SK-N-SH (cell line): Measurements from ENCODE around the gene CLASP2. TPM values are rescaled to one million over a fixed set of nuclear protein-coding genes. Genes with fewer than 3 reads are reported as not detected.
A peak's percentile ranks its signal among the peaks of the same experiment; 100 is the strongest.

Source experiments
- CTCF ChIA-PET: fragments of 300-600, 350-600 bp; formaldehyde crosslinking; extraction: SDS; loops from one replicate; lab custom pipeline; 2021; lab: Yijun Ruan, JAX
- POLR2A ChIA-PET: fragments of 350-600 bp; sonication (Branson Sonifier 250); formaldehyde crosslinking; extraction: SDS; loops from one replicate; lab custom pipeline; 2020; ENCODE audit warnings: antibody characterized with exemption, inconsistent platforms; lab: Yijun Ruan, JAX
- DNase-seq: peaks from one replicate; pipeline ENCODE4 v3.0.0; 2012
- H2AFZ ChIP-seq: fragments of 200-600 bp; sonication (generic); 2 replicates; pipeline ENCODE4 v1.8.1; 2016; ENCODE audit warnings: antibody characterized with exemption, mild to moderate bottlenecking, low read depth
- H3F3A ChIP-seq: fragments of 200-600 bp; sonication (generic); replicated peaks from 2 replicates; pipeline ENCODE3; 2016; ENCODE audit warnings: antibody characterized with exemption, mild to moderate bottlenecking; ENCODE audit not compliant: insufficient read depth
- H3K27ac ChIP-seq, 2 experiments: fragments of 200-500 bp in 1 of 2; fragments of 200-600 bp in 1 of 2; sonication (Bioruptor generic) in 1 of 2; sonication (generic), shearing (Covaris generic) in 1 of 2; 2 replicates each; pipeline versions ENCODE4 v1.5.1 to v1.6.1; 2014 to 2016; ENCODE audit warnings: low read depth in 2 of 2, inconsistent platforms in 1 of 2, low read length in 1 of 2, mild to moderate bottlenecking in 1 of 2, mixed read lengths in 1 of 2
- H3K27me3 ChIP-seq: fragments of 200-600 bp; sonication (generic), shearing (Covaris generic); 2 replicates; pipeline ENCODE4 v1.6.1; 2016; ENCODE audit warnings: mixed run types; ENCODE audit not compliant: insufficient read depth
- H3K36me3 ChIP-seq, 2 experiments: fragments of 200-500 bp in 1 of 2; fragments of 200-600 bp in 1 of 2; sonication (Bioruptor generic) in 1 of 2; sonication (generic) in 1 of 2; replicated peaks in 1 of 2; 2 replicates each; pipeline versions ENCODE3 to v1.5.1; 2014 to 2016; ENCODE audit warnings: low read length in 1 of 2, mild to moderate bottlenecking in 1 of 2; ENCODE audit not compliant: insufficient read depth in 2 of 2, control insufficient read depth in 1 of 2
- H3K4me1 ChIP-seq, 2 experiments: fragments of 200-500 bp in 1 of 2; fragments of 200-600 bp in 1 of 2; sonication (Bioruptor generic) in 1 of 2; sonication (generic), shearing (Covaris generic) in 1 of 2; 2 replicates each; pipeline versions ENCODE4 v1.5.1 to v1.6.1; 2014 to 2016; ENCODE audit warnings: low read depth in 1 of 2, low read length in 1 of 2, mixed run types in 1 of 2; ENCODE audit not compliant: insufficient read depth in 2 of 2, control insufficient read depth in 1 of 2
- H3K4me2 ChIP-seq: fragments of 200-600 bp; sonication (generic), shearing (Covaris generic); 2 replicates; pipeline ENCODE4 v1.6.1; 2017; ENCODE audit warnings: mixed run types
- H3K4me3 ChIP-seq, 2 experiments: fragments of 200-500 bp in 1 of 2; fragments of 200-600 bp in 1 of 2; sonication (Bioruptor generic) in 1 of 2; sonication (generic), shearing (Covaris generic) in 1 of 2; 2 replicates each; pipeline versions ENCODE4 v1.5.1 to v1.8.1; 2014 to 2016; ENCODE audit warnings: low read depth in 2 of 2, inconsistent platforms in 1 of 2, low read length in 1 of 2, mild to moderate bottlenecking in 1 of 2, mixed read lengths in 1 of 2, moderate library complexity in 1 of 2
- H3K79me2 ChIP-seq: fragments of 200-600 bp; sonication (generic); 2 replicates; pipeline ENCODE4 v1.8.1; 2017; ENCODE audit warnings: mild to moderate bottlenecking; ENCODE audit not compliant: insufficient read depth
- H3K9ac ChIP-seq: fragments of 200-600 bp; sonication (generic); 2 replicates; pipeline ENCODE4 v1.6.1; 2017; ENCODE audit warnings: mixed run types
- H3K9me2 ChIP-seq: fragments of 200-600 bp; sonication (generic); 2 replicates; pipeline ENCODE4 v1.6.1; 2017; ENCODE audit warnings: mixed run types
- H3K9me3 ChIP-seq: fragments of 200-600 bp; sonication (generic); 2 replicates; pipeline ENCODE4 v1.6.1; 2017; ENCODE audit warnings: mixed run types, mild to moderate bottlenecking, moderate library complexity
- H4K20me1 ChIP-seq: fragments of 200-600 bp; sonication (generic); 2 replicates; pipeline ENCODE4 v1.6.1; 2017; ENCODE audit warnings: mild to moderate bottlenecking, mixed run types; ENCODE audit not compliant: insufficient read depth
- CHD2 ChIP-seq: fragments of 150-350 bp; IDR thresholded peaks from 2 replicates; pipeline ENCODE4 v1.6.1; 2018; ENCODE audit warnings: low read length; ENCODE audit not compliant: partially characterized antibody
- ELF1 ChIP-seq: IDR thresholded peaks from 2 replicates; pipeline ENCODE4 v1.4.0; 2012
- EZH2phosphoT487 ChIP-seq: fragments of 200-600 bp; sonication (generic); IDR thresholded peaks from 2 replicates; pipeline ENCODE4 v1.6.1; 2017; ENCODE audit warnings: low read depth, mixed run types, mild to moderate bottlenecking, antibody characterized with exemption, moderate library complexity, borderline replicate concordance
- GATA2 ChIP-seq: sonication (generic); formaldehyde crosslinking; IDR thresholded peaks from 2 replicates; pipeline ENCODE4 v1.5.0; 2020; ENCODE audit warnings: mild to moderate bottlenecking, missing genetic modification reagents
- PBX3 ChIP-seq: IDR thresholded peaks from 2 replicates; pipeline ENCODE4; 2012
- POLR2AphosphoS5 ChIP-seq: IDR thresholded peaks from 2 replicates; pipeline ENCODE4 v1.6.1; 2012; ENCODE audit warnings: low read depth, low read length
- RCOR1 ChIP-seq: fragments of 150-350 bp; IDR thresholded peaks from 2 replicates; pipeline ENCODE4 v1.6.1; 2017; ENCODE audit warnings: antibody characterized with exemption, low read length
- SMC3 ChIP-seq: IDR thresholded peaks from 2 replicates; pipeline ENCODE4 v1.6.1; 2012; ENCODE audit warnings: low read depth, low read length, improper control_type of control experiment
- TEAD4 ChIP-seq: IDR thresholded peaks from 2 replicates; pipeline ENCODE4 v1.4.0; 2012; ENCODE audit warnings: mild to moderate bottlenecking, borderline replicate concordance; ENCODE audit not compliant: insufficient read depth
- USF1 ChIP-seq: IDR thresholded peaks from 2 replicates; pipeline ENCODE4 v1.4.0; 2012; ENCODE audit warnings: low read depth, borderline replicate concordance
- YY1 ChIP-seq: IDR thresholded peaks from 2 replicates; pipeline ENCODE4 v1.4.0; 2012; ENCODE audit warnings: low read depth, mild to moderate bottlenecking
- WGBS: methylation state at CpG from one replicate; pipeline ENCODE4 v1.1.6; 2017; ENCODE audit warnings: low lambda C conversion rate; 5-methylcytosine and 5-hydroxymethylcytosine counted together
- polyA plus RNA-seq, 3 experiments: library from polyadenylated mRNA; depleted of rRNA; stranded (reverse); fragments of >200 nt; gene quantifications; 2 replicates each; pipeline ENCODE4 v1.2.3, GENCODE V29; 2012
- TF ChIP-seq, protein P1 (sequence below): IDR thresholded peaks from 2 replicates; pipeline ENCODE4 v1.6.1; 2012; ENCODE audit warnings: mild to moderate bottlenecking, low read depth, low read length, moderate library complexity
- TF ChIP-seq, protein P2 (sequence below): fragments of 200-600 bp; sonication (generic); IDR thresholded peaks from 2 replicates; pipeline ENCODE4 v1.6.1; 2017; ENCODE audit warnings: antibody characterized with exemption, mild to moderate bottlenecking, moderate library complexity

CLASP2 gene
- polyA plus RNA-seq, 1 of the 3 experiments (the other 2 are of a cell fraction), result 13.2 TPM

GRCh38 chr3:33750211-33750548, 32.1 kb upstream of the CLASP2 start:
- Histone ChIP-seq H3K9ac (no peak overlapping the region), H3K27ac (peak overlapping the region in 1 of 2 experiments; percentile 9; a peak in 2 of 4 replicates), H3K4me2 (no peak overlapping the region), H3K27me3 (no peaks in the 10 kb centered on the region), H3K36me3 (no peaks in the 10 kb centered on the region), H3K4me3 (no peak overlapping the region), H2AFZ (peak overlapping the region; percentile 11; the same call in 1 of the 2 replicates), H3K4me1 (no peaks in the 10 kb centered on the region), H4K20me1 (no peaks in the 10 kb centered on the region), H3F3A (peaks cover 10% of the 10 kb centered on the region), H3K9me3 (no peaks in the 10 kb centered on the region), H3K9me2 (no peaks in the 10 kb centered on the region), H3K79me2 (no peaks in the 10 kb centered on the region)
- TF ChIP-seq EZH2phosphoT487, result no peak
- no peak for TF ChIP-seq SMC3
- TF ChIP-seq, protein P1, sequence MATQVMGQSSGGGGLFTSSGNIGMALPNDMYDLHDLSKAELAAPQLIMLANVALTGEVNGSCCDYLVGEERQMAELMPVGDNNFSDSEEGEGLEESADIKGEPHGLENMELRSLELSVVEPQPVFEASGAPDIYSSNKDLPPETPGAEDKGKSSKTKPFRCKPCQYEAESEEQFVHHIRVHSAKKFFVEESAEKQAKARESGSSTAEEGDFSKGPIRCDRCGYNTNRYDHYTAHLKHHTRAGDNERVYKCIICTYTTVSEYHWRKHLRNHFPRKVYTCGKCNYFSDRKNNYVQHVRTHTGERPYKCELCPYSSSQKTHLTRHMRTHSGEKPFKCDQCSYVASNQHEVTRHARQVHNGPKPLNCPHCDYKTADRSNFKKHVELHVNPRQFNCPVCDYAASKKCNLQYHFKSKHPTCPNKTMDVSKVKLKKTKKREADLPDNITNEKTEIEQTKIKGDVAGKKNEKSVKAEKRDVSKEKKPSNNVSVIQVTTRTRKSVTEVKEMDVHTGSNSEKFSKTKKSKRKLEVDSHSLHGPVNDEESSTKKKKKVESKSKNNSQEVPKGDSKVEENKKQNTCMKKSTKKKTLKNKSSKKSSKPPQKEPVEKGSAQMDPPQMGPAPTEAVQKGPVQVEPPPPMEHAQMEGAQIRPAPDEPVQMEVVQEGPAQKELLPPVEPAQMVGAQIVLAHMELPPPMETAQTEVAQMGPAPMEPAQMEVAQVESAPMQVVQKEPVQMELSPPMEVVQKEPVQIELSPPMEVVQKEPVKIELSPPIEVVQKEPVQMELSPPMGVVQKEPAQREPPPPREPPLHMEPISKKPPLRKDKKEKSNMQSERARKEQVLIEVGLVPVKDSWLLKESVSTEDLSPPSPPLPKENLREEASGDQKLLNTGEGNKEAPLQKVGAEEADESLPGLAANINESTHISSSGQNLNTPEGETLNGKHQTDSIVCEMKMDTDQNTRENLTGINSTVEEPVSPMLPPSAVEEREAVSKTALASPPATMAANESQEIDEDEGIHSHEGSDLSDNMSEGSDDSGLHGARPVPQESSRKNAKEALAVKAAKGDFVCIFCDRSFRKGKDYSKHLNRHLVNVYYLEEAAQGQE, result no peak
- no peak for TF ChIP-seq RCOR1
- no peak for TF ChIP-seq USF1
- TF ChIP-seq CHD2, result no peak
- TF ChIP-seq PBX3, result no peak
- TF ChIP-seq GATA2, result no peak
- TF ChIP-seq POLR2AphosphoS5, result no peak
- TF ChIP-seq TEAD4, result no peak
- TF ChIP-seq ELF1, result no peak
- TF ChIP-seq, protein P2, sequence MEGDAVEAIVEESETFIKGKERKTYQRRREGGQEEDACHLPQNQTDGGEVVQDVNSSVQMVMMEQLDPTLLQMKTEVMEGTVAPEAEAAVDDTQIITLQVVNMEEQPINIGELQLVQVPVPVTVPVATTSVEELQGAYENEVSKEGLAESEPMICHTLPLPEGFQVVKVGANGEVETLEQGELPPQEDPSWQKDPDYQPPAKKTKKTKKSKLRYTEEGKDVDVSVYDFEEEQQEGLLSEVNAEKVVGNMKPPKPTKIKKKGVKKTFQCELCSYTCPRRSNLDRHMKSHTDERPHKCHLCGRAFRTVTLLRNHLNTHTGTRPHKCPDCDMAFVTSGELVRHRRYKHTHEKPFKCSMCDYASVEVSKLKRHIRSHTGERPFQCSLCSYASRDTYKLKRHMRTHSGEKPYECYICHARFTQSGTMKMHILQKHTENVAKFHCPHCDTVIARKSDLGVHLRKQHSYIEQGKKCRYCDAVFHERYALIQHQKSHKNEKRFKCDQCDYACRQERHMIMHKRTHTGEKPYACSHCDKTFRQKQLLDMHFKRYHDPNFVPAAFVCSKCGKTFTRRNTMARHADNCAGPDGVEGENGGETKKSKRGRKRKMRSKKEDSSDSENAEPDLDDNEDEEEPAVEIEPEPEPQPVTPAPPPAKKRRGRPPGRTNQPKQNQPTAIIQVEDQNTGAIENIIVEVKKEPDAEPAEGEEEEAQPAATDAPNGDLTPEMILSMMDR, result no peak
- TF ChIP-seq YY1, result no peak
- ChIA-PET CTCF (interaction anchor here (1.3 to 2.7 kb wide), 2 partner anchors 16 to 37 kb away, joined by 3 to 8 read pairs; no protein-coding TSS in a partner anchor), POLR2A (no interaction called here)
- DNase-seq, result no peak
- WGBS, result 96% methylated on average over 3 of the region's 3 CpGs
